ENCODE data around the gene TBKBP1.

DNA sequence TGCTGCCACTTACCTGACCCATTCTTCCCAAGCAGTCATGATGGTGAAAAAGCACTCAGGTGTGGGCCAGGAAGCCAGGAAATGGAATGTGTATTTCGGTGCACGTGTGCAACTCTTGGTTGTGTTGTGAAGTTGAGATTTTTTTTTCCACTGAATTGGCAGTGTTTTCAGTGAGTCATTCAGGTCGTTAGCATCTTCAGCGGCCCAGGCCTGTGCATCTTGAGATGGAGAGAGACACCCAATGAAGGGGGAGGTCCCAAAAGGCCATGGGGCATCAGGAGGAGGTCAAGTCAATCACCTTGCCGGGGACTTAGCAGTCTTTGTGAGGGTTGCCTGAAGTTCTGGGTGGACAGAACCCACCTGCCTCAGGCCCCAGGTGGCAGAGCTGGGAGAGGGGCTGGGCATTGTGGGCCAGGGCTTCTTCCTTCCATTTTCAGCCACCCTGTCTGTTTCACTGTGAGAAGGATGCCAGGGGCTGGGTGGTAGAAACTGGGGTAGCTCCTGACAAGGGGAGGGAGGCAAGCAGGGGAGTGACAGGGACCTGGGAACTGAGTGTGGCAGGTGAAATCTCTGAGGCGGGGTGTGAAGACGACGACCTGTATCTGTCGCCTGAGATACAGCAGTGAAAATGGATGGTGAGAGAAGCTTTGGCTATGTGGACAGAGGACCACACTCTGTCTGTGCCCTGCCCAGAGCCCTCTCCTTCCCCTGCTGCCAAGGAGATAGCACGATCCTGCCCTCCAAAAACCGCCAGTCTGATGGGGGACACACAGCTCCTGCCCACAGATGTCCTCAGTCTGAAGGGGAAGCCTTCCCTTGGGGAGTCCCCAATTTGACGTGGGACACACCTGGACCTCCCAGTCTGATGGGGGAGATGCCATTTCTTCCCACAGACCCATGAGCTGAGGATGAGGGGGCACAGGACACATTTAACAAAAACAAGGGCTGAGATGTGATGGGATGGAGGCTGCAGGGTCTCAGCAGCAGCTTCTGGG lies 11.9 kb downstream of the TBKBP1 start:
- TF ChIP-seq, protein P1, sequence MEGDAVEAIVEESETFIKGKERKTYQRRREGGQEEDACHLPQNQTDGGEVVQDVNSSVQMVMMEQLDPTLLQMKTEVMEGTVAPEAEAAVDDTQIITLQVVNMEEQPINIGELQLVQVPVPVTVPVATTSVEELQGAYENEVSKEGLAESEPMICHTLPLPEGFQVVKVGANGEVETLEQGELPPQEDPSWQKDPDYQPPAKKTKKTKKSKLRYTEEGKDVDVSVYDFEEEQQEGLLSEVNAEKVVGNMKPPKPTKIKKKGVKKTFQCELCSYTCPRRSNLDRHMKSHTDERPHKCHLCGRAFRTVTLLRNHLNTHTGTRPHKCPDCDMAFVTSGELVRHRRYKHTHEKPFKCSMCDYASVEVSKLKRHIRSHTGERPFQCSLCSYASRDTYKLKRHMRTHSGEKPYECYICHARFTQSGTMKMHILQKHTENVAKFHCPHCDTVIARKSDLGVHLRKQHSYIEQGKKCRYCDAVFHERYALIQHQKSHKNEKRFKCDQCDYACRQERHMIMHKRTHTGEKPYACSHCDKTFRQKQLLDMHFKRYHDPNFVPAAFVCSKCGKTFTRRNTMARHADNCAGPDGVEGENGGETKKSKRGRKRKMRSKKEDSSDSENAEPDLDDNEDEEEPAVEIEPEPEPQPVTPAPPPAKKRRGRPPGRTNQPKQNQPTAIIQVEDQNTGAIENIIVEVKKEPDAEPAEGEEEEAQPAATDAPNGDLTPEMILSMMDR (IDR thresholded peaks at IDR 0.05), result no peak
- no peak for TF ChIP-seq POLR2AphosphoS5 (IDR thresholded peaks at IDR 0.05; ENCODE audit: insufficient read depth in 1 of 2, low read depth in 1 of 2)
- TF ChIP-seq POLR2A (IDR thresholded peaks at IDR 0.05), result no peak

Data from vagina (tissue), 2 donors.